SK-N-SH (cell line): ENCODE results near the gene CDH4.

ENCODE experiments used
- CTCF ChIP-seq: fragments of 200-600 bp; sonication (generic); IDR thresholded peaks from 2 replicates; pipeline ENCODE4 v1.6.1; 2017; ENCODE audit warnings: antibody characterized with exemption, mild to moderate bottlenecking, moderate library complexity
- RCOR1 ChIP-seq: fragments of 150-350 bp; IDR thresholded peaks from 2 replicates; pipeline ENCODE4 v1.6.1; 2017; ENCODE audit warnings: antibody characterized with exemption, low read length
- TF ChIP-seq, protein P1 (sequence below): IDR thresholded peaks from 2 replicates; pipeline ENCODE4 v1.6.1; 2012; ENCODE audit warnings: mild to moderate bottlenecking, low read depth, low read length, moderate library complexity

DNA sequence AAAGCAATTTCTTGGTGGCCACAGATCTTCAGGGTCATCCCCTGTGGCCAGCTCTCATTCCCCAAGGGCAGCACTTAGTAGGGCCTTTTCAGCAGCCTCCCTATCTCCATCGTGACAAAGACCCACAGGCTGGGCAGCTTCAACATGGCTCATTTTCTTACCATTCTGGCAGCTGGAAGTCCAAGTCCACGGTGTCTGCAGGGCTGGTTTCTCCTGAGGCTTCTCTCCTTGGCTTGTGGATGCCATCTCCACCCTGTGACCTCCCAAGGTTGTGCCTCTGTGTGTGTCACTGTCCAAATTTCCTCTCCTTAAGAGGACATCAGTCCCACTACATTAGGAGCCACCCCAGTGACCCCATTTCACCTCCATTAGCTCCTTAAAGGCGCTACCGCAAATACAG lies 161.7 kb downstream of the CDH4 start:
- no peak for TF ChIP-seq CTCF
- no peak for TF ChIP-seq RCOR1
- TF ChIP-seq, protein P1, sequence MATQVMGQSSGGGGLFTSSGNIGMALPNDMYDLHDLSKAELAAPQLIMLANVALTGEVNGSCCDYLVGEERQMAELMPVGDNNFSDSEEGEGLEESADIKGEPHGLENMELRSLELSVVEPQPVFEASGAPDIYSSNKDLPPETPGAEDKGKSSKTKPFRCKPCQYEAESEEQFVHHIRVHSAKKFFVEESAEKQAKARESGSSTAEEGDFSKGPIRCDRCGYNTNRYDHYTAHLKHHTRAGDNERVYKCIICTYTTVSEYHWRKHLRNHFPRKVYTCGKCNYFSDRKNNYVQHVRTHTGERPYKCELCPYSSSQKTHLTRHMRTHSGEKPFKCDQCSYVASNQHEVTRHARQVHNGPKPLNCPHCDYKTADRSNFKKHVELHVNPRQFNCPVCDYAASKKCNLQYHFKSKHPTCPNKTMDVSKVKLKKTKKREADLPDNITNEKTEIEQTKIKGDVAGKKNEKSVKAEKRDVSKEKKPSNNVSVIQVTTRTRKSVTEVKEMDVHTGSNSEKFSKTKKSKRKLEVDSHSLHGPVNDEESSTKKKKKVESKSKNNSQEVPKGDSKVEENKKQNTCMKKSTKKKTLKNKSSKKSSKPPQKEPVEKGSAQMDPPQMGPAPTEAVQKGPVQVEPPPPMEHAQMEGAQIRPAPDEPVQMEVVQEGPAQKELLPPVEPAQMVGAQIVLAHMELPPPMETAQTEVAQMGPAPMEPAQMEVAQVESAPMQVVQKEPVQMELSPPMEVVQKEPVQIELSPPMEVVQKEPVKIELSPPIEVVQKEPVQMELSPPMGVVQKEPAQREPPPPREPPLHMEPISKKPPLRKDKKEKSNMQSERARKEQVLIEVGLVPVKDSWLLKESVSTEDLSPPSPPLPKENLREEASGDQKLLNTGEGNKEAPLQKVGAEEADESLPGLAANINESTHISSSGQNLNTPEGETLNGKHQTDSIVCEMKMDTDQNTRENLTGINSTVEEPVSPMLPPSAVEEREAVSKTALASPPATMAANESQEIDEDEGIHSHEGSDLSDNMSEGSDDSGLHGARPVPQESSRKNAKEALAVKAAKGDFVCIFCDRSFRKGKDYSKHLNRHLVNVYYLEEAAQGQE, result no peak
